ENCODE data around the gene RBM43. TPM values are rescaled to one million over a fixed set of nuclear protein-coding genes. Genes with fewer than 3 reads are reported as not detected.

Gene RBM43
- total RNA-seq, 1 donor from 2014 or later = 7.2 TPM

- Mint-ChIP-seq H3K9me3 (peaks cover 6% of the 10 kb centered on the region), H3K36me3 (no peaks in the 10 kb centered on the region), H3K27ac (no peak overlapping the region), H3K4me3 (no peak overlapping the region), H3K4me1 (peaks cover 27% of the 10 kb centered on the region), H3K27me3 (ENCODE audit: low read depth) (no peaks in the 10 kb centered on the region)
- TF ChIP-seq, protein P1, sequence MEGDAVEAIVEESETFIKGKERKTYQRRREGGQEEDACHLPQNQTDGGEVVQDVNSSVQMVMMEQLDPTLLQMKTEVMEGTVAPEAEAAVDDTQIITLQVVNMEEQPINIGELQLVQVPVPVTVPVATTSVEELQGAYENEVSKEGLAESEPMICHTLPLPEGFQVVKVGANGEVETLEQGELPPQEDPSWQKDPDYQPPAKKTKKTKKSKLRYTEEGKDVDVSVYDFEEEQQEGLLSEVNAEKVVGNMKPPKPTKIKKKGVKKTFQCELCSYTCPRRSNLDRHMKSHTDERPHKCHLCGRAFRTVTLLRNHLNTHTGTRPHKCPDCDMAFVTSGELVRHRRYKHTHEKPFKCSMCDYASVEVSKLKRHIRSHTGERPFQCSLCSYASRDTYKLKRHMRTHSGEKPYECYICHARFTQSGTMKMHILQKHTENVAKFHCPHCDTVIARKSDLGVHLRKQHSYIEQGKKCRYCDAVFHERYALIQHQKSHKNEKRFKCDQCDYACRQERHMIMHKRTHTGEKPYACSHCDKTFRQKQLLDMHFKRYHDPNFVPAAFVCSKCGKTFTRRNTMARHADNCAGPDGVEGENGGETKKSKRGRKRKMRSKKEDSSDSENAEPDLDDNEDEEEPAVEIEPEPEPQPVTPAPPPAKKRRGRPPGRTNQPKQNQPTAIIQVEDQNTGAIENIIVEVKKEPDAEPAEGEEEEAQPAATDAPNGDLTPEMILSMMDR (IDR thresholded peaks at IDR 0.05; ENCODE audit: unreplicated experiment) = no peak
- no peak for DNase-seq (ENCODE audit: low spot score in 2 of 2, unreplicated experiment in 2 of 2)
These were observed 56.9 kb downstream of the RBM43 start for GRCh38 chr2:151204756-151205155.

GRCh38 chr2:151200844-151201243 lies 60.8 kb downstream of the RBM43 start:
- H3K36me3 Mint-ChIP-seq = no peaks in the 10 kb centered on the region
- no peak for DNase-seq (ENCODE audit: low spot score in 2 of 2, unreplicated experiment in 2 of 2)
- TF ChIP-seq, protein P1 (IDR thresholded peaks at IDR 0.05; ENCODE audit: unreplicated experiment) = no peak
- H3K27ac Mint-ChIP-seq = peak overlapping the region; percentile 78
- no peak overlapping the region for H3K4me3 Mint-ChIP-seq
- peaks cover 24% of the 10 kb centered on the region for H3K4me1 Mint-ChIP-seq
- H3K9me3 Mint-ChIP-seq = peaks cover 6% of the 10 kb centered on the region
- H3K27me3 Mint-ChIP-seq (ENCODE audit: low read depth) = no peaks in the 10 kb centered on the region

GRCh38 chr2:151200277-151200676 lies 61.4 kb downstream of the RBM43 start:
- TF ChIP-seq, protein P1 (IDR thresholded peaks at IDR 0.05; ENCODE audit: unreplicated experiment) = no peak
- no peak overlapping the region for H3K4me3 Mint-ChIP-seq
- H3K36me3 Mint-ChIP-seq = no peaks in the 10 kb centered on the region
- peak overlapping the region; percentile 78 for H3K27ac Mint-ChIP-seq
- peaks cover 6% of the 10 kb centered on the region for H3K9me3 Mint-ChIP-seq
- H3K4me1 Mint-ChIP-seq = peaks cover 24% of the 10 kb centered on the region
- H3K27me3 Mint-ChIP-seq (ENCODE audit: low read depth) = no peaks in the 10 kb centered on the region
- no peak for DNase-seq (ENCODE audit: low spot score in 2 of 2, unreplicated experiment in 2 of 2)

DNA sequence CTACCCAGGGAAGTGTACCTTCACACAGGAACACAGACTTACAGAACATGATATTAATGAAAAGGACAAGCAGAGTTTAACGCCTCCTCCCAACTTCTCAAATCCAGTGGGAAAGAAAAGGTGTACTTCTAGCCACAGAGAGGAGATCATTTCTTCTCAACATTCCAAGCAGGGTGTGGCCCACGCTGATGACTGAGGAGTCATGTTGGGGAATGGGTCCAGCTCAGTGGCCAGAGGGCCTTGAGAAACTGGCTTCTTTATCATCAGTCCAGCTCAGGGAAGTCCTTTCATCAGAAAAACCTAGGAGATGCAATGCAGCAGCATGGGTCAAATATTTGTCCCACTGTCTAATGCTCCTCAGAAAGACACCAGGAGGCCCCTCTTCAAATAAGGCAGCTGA lies 63.0 kb downstream of the RBM43 start:
- Mint-ChIP-seq H3K27ac (no peak overlapping the region), H3K4me1 (peaks cover 11% of the 10 kb centered on the region), H3K4me3 (no peak overlapping the region), H3K27me3 (ENCODE audit: low read depth) (no peaks in the 10 kb centered on the region), H3K36me3 (no peaks in the 10 kb centered on the region), H3K9me3 (peaks cover 6% of the 10 kb centered on the region)
- TF ChIP-seq, protein P1 (IDR thresholded peaks at IDR 0.05; ENCODE audit: unreplicated experiment) = no peak
- DNase-seq (ENCODE audit: low spot score in 2 of 2, unreplicated experiment in 2 of 2) = no peak

Other genes starting within 250 kb of the RBM43 start
- 8.5 to 9.2 TPM (median 8.8 TPM) in 3 replicates for gene NMI, start 27.8 kb upstream of the RBM43 start, total RNA-seq
- 0.93 to 1.7 TPM (median 1.2 TPM) in 3 replicates for gene TNFAIP6, start 95.7 kb upstream of the RBM43 start, total RNA-seq
- gene RIF1, start 148.0 kb upstream of the RBM43 start, total RNA-seq = 54.3 to 59.1 TPM (median 55.0 TPM) in 3 replicates

Measured in mesothelial cell of epicardium (in vitro differentiated cells).